Caki2 (cell line): ENCODE data around the gene COG3. TPM values are rescaled to one million over a fixed set of nuclear protein-coding genes. Genes with fewer than 3 reads are reported as not detected.
"Not testable (repeated sequence)": the region's sequence is repeated elsewhere in the genome, so short reads cannot be mapped to it uniquely, and the experiment has no call there.

Experiments used
- DNase-seq: peaks from one replicate; pipeline ENCODE4 v3.0.0-alpha.2; 2015; ENCODE audit warnings: low read depth
- in situ Hi-C: cut with HindIII; loops from 2 replicates; pipeline ENCODE4 v1.10.0; 2016; ENCODE audit warnings: low sequenced_read_pairs, low pct_unique_long_range_greater_than_20kb, mixed read lengths
- total RNA-seq: library from RNA; depleted of rRNA; stranded (reverse); fragments of >200 nt; shearing (Covaris generic); gene quantifications from 2 replicates; pipeline ENCODE4 v1.2.3, GENCODE V29; 2014; ENCODE audit warnings: low replicate concordance; rRNA removed

Gene COG3, protein sequence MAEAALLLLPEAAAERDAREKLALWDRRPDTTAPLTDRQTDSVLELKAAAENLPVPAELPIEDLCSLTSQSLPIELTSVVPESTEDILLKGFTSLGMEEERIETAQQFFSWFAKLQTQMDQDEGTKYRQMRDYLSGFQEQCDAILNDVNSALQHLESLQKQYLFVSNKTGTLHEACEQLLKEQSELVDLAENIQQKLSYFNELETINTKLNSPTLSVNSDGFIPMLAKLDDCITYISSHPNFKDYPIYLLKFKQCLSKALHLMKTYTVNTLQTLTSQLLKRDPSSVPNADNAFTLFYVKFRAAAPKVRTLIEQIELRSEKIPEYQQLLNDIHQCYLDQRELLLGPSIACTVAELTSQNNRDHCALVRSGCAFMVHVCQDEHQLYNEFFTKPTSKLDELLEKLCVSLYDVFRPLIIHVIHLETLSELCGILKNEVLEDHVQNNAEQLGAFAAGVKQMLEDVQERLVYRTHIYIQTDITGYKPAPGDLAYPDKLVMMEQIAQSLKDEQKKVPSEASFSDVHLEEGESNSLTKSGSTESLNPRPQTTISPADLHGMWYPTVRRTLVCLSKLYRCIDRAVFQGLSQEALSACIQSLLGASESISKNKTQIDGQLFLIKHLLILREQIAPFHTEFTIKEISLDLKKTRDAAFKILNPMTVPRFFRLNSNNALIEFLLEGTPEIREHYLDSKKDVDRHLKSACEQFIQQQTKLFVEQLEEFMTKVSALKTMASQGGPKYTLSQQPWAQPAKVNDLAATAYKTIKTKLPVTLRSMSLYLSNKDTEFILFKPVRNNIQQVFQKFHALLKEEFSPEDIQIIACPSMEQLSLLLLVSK
- 11.1 and 12.4 TPM in 2 replicates for total RNA-seq

DNA sequence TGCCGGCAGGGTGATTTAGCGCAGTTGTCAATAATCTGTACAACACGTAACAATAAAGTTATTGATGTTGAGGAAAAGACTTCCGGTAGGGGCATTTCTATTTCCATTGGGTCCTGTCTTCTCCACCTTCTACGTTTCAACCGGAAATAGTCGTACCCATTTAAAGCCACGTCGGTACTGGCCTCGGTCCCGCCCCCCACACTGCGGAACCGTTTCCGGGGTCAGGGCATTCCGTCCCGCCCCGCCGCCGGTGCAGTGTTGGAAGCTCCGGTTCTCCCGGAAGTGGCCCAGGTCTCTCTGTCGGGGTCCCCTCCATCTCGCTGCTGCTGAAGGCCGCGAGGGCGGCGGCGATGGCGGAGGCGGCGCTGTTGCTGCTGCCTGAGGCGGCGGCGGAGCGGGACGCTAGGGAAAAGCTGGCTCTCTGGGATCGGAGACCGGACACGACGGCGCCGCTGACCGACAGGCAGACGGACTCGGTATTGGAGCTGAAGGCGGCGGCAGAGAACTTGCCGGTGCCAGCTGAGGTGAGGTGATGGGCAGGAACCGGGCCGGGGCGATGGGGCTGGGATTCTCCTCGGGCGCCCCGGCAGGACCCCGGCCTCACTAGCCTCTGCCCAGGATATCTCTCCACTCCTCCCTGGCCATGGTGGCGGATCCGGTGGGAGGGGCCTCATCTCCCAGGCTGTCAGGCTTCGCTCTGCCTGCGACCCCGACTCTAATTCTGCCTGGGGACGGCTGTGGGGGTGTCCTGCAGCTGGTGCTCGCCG, at the start of gene COG3:
Gene COG3, plus strand, starts transcription at position 253 of the 767 bp plus-strand sequence. Its CDS starts 98 bp downstream, at position 351.
- in situ Hi-C loops: no loop called here
- peak; percentile 94 for DNase-seq

DNA sequence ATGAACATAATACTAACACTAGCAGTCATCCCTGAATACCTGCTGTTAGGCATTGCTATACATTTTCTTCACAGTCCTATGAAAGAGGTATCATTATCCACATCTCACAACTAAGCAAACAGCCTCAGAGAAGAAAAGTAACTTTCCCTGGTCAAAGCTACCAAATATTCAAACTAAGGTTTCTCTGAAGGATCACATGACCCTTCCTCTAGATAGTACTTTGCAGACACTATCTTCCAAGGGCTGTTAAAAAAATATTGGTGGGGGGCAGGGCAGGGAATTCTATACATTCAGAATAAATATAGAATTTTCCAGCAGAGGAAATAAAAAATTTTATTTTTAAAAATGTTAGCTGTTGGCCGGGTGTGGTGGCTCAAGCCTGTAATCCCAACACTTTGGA, 49.6 kb upstream of the COG3 start:
- in situ Hi-C loops: no loop called here

DNA sequence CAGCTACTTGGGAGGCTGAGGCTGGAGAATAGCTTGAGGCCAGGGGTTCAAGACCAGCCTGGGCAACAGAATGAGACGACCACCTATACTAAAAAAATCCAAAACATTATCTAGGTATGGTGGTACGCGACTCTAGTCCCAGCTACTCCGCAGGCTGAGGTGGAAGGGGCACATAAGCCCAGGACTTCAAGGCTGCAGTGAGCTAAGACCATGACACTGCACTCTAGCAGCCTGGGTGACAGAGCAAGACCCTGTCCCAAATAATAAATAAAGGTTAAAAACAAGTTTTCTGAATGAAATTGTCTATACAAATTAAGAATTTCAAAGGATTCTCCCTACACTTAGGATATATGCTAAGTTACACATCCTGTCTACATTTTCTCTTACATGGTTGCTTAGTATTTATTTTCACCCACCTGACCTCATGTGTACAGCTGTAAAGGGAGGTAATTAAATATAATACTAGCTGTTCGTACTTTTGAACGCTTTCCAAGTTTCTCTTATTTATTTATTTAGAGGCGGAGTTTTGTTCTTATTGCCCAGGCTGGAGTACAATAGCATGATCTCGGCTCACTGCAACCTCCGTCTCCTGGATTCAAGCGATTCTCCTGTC, 48.1 kb upstream of the COG3 start:
- DNase-seq: no peak
- in situ Hi-C loops: no loop called here

More for the DNA sequence above, 49.6 kb upstream of the COG3 start:
- no peak for DNase-seq

DNA sequence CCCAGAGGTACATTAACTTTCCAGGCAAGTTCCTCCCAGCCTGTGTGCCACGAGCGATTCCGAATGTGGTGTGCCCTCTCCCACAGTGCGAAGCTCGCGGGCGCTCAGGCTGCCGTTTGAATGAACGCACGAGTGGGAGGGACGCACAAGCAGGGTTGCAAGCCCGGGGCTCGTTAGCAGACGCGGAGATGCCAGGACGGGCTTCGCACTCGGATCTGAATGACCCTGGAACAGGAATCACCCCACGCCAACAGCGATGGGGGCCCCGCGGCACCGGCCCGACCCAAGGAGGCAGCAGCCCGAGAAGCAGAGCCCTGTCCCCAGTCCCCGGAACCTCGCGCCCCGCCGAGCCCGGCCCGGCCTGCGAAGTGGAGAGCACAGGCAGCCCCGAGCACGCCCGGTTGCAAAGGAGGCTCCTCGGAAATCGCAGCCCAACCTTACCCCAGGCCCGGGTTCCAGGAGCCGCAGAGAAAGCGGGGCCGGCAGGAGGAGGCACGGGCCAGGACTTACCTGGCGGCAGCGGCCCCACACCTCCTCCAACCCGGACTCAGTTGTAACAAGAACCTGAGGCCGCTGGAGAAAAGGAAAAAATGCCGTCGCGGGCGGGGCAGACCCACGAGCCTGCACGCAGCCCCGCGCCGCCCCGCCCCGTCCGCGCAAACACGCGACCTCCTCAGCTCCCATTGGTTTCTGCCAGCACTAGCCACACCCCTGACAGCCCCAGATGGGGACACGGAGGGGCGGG, 46.8 kb upstream of the COG3 start, which contains the start of gene SLC25A30:
Gene SLC25A30, minus strand, starts transcription at position 584 of the 745 bp plus-strand sequence. CDS start 6,948 bp downstream, outside the sequence.
- DNase-seq: peak; percentile 91
- in situ Hi-C loops: no loop called here

DNA sequence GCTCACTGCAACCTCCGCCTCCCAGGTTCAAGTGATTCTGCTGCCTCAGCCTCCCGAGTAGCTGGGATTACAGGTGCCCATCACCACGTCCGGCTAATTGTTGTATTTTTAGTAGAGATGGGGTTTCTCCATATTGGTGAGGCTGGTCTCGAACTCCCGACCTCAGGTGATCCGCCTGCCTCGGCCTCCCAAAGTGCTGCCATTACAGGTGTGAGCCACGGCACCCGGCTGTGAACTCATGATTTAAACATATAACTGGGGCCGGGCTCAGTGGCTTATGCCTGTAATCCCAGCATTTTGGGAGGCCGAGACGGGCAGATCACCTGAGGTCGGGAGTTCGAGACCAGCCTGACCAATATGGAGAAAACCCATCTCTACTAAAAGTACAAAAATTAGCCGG, 45.4 kb upstream of the COG3 start:
- in situ Hi-C loops, DNase-seq: not testable (repeated sequence)

DNA sequence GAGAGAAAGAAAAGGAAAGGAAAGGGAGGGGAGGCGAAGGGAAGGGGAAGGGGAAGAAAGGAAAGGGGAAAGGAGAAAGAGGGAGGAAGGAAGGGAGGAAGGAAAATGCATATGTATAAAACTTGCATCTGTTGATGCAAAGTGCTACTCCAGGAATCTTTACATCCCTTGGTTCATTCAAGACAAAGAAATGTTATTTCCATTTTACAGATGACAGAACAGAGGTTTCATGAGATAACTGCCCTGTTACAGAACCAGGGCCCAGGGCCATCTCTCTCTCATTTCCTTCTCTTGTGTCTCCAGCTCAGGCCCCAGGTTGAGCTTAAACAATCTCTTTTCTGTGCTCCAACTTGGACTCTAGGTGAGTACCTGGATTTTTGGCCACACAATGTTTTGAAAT, 44.8 kb upstream of the COG3 start:
- in situ Hi-C loops: no loop called here
- no peak for DNase-seq

DNA sequence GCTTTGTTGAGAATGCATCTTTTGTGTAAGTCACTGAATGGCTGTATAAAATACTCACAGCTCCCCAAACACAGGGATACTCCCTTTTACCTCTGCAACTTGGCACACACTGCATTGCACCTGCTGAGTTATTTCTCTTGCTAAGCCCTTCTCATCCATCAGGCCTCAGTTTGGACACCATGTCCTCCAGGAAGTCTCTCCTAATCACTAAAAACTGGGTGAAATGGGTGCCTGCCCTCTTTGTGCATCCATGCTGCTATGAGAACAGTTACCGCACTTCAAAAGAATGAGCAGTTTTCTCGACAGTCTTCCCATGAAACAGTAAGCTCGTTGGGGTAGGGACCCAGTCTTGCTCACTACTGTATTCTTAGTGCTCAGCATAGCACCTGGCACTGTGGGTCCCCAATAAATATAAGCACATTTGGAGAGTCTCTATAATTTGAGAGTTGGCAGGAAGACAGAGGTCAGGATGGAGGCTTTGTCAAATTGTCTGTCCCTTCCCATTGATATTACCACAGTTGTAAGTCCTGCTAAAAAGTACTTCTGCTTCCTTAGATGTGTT, 41.9 kb upstream of the COG3 start:
- DNase-seq: no peak
- in situ Hi-C loops: no loop called here

DNA sequence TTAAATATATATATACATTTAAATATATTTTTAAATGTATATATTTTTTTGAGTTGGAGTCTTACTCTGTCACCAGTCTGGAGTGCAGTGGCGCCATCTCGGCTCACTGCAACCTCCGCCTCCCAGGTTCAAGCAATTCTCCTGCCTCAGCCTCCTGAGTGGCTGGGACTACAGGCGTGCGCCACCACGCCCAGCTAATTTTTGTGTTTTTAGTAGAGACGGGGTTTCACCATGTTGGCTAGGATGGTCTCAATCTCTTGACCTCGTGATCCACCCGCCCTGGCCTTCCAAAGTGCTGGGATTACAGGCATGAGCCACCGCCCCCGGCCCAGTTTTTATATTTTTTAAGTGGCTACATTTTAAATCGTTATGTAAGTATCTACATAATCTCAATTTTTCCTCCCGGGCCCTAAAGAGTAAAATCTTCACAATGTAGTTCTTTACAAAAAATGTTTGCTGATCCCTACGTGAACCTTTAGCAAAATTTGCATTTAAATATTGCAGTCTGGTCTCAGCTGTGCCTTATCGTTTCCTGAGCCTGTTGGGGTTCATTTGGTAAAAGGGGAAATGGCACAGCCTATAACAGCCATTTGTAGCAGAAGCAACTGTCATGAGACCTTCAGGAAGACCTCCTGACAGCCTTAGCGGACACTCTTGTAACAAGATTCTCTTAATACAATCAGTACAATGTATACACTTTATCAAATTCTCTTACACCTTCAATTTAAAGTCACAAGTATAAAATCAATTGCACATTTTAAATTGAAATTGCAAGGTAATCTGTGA, 38.5 kb upstream of the COG3 start:
- in situ Hi-C loops, DNase-seq: not testable (repeated sequence)

DNA sequence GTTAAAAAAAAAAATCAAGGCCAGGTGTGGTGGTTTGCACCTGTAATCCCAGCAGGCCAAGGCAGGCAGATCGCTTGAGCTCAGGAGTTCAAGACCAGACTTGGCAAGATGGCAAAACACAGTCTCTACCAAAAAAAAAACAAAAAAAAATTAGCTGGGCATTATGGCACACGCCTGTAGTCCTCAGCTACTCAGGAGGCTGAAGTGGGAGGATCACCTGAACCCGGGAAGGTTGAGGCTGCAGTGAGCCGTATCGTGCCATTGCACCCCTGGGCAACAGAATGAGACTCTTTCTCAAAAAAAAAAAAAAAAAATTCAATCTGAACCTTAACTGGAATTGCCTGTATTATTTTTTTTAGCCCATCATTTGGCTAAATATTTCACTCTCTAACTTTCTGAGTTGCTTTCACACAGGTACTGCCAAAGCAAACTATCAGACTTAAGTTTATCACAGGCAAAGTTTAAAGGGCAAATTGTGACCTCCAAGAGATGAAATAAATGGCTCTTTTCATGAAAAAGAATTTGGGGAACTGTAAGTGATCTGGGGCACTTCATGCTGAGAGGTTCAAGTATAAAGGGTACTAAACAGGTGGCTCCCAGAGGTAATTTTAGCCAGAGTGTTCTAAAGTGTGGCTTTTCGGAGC, 31.9 kb upstream of the COG3 start:
- in situ Hi-C loops: no loop called here
- DNase-seq: no peak

DNA sequence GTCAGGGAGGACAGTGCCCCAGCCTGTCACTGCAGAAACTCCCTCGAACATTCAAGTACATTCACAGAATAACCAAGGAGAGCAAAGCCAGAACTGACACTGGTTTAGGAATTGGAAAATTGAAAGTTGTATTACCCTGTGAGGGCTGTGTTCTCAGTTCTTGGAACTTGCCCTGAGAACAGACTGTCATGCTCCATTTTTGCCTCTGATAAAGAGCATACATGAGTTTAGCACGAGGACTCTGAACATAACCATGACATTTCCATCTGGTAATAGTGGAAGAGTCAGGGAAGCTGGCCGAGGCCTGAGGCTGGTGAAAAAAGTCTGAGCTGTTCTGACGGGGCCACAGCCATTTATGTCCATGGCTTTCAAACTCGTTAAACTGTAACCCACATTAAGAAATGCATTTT, 31.4 kb upstream of the COG3 start:
- in situ Hi-C loops: no loop called here
- no peak for DNase-seq

DNA sequence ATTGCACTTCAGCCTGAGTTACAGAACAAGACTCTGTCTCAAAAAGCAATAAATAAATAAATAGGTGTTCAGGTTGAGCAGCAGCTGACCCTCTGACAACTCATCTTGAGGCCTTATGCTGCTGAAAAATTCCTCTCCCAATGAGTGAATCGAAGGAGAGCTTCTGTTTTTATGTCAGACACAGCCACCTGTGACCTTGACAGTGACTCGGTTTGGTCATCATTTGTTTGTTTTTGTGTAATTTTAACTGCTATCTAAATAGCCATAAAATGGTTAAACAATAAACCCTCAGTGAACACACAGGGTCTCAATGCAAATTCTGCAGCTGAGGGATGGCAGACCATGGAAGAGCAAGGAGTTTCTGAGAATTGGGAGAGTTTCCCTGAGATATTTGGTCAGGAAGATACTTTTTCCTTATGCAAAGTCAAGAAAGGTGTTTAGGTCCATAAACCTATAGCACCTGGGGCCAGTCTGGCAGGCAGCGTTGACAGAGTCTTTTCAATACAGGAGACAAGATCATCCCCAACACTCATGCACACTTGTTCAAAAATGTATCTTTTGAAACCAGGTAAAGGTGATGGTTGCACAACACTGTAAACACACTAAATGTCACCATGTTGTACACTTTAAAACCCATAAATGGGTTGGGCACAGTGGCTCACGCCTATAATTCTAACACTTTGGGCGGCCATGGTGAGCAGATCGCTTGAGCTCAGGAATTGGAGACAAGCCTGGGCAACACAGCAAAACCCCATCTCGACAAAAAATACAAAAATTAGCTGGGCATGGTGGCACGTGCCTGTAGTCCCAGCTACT, 30.0 kb upstream of the COG3 start:
- no peak for DNase-seq

DNA sequence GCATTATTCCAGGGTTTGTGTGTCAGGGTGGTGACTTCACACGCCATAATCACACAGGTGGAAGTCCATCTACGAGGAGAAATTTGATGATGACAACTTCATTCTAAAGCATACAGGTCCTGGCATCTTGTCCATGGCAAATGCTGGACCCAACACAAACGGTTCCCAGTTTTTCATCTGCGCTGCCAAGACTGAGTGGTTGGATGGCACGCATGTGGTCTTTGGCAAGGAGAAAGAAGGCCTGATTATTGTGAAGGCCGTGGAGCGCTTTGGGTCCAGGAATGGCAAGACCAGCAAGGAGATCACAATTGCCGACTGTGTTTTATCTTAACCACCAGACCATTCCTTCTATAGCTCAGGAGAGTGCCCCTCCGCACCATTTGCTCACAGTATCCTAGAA, 28.4 kb upstream of the COG3 start:
- in situ Hi-C loops: no loop called here
- DNase-seq: no peak

More for the DNA sequence above, 30.0 kb upstream of the COG3 start:
- in situ Hi-C loops: no loop called here

DNA sequence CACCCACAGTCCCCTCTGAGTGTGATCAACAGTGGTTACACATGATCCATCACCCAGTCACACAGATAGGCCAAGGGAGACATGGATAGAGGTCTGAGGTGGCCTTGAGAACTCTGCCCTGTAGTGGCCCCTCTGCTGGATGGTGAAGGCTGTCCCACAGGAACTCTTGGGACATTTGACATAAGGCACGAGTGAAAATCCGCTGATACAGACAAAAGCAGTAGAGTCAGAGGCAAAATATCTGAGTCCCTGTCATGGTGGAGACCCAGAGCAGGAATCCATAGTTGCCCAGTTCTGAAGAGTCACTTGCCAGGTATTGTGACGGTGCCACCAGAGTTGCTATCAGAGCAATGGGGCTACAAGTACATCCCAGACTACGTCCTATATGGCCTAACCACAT, 27.8 kb upstream of the COG3 start:
- DNase-seq: no peak
- in situ Hi-C loops: no loop called here

DNA sequence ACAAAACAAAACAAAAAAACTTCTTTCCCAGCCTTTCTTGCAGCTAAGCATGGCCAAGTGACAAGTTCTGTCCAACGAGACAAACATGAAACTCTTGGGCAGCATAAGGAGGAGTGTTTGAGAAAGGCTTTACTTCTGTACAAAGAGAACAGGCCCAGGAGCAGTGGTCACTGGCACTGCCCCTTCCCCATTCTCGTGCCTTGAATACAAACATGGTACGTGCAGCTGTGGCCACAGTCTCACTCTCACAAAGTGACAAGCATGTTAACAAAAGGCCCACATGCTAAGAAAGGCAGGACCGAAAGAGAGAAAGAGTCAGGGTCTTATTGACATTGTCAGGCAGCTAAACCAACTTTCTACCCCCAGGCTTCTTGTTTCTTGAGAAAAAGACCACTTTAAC, 26.8 kb upstream of the COG3 start:
- DNase-seq: no peak
- in situ Hi-C loops: no loop called here

DNA sequence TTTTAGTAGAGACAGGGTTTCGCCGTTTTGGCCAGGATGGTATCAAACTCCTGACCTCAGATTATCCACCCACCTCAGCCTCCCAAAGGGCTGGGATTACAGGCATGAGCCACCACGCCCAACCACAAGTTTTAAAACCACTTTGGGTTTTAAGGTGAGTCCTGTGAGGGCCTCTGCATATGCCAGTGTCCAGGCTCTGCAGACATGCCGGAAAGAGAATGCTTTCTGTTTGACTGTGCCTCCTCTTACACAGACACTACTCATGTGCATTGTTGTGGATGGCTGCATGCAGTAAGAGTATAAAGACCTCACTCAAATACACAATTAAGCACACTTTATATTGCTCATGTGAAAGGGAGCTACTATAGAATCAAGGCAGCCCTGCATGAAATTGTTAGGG, 25.7 kb upstream of the COG3 start:
- no peak for DNase-seq

More for the DNA sequence above, 25.7 kb upstream of the COG3 start:
- in situ Hi-C loops: no loop called here
